Measurements from ENCODE around the gene RBFOX1.
"Not testable (repeated sequence)": the region's sequence is repeated elsewhere in the genome, so short reads cannot be mapped to it uniquely, and the experiment has no call there.

RBFOX1 gene

GRCh38 chr16:7487574-7488323, 155.1 kb downstream of the RBFOX1 start:
- no peak for DNase-seq

DNA sequence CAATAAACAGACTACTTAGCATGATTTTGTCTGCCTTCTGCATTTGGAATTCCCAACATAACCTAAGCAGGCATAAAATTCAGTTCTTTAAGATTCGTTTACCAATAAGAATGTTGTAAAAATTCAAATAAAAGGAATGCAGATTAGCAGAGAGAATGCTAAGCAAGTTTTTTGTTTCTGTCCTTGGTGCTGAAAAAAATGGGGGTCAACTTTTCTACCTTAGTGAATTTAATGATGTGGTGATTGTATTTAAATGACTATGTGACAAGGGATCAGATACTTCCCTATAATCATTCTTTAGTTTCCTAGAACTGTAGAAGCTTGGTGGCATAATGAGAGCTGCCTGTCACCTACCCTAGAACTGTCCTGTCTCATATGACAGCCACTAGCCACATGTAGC, 159.5 kb downstream of the RBFOX1 start:
- DNase-seq = no peak

- no peak for DNase-seq
These were observed 160.5 kb downstream of the RBFOX1 start for GRCh38 chr16:7493133-7493532.

- no peak for DNase-seq
These were observed 165.0 kb downstream of the RBFOX1 start for GRCh38 chr16:7497691-7498090.

DNA sequence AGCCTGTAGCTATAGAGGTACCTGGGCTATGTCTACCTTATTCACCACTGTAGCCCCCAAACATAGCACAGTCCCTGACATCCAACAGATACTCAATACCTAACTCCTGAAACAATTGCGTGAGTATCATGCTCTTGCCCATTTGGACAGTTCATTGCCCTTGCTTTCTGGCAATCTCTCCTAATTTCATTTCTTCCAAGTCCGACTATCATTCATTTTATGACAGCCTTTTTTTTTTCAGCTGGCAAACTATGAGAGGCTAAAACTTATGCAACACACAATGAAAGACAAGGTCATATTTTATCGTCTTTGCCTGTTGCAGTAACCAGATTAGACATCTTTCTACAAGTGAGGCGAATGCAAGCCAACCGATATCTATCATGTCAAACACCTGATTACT, 169.2 kb downstream of the RBFOX1 start:
- no peak for DNase-seq

GRCh38 chr16:7502591-7503157, 170.0 kb downstream of the RBFOX1 start:
- DNase-seq = not testable (repeated sequence)

- no peak for DNase-seq
These were observed 171.0 kb downstream of the RBFOX1 start for GRCh38 chr16:7503666-7504065.

DNA sequence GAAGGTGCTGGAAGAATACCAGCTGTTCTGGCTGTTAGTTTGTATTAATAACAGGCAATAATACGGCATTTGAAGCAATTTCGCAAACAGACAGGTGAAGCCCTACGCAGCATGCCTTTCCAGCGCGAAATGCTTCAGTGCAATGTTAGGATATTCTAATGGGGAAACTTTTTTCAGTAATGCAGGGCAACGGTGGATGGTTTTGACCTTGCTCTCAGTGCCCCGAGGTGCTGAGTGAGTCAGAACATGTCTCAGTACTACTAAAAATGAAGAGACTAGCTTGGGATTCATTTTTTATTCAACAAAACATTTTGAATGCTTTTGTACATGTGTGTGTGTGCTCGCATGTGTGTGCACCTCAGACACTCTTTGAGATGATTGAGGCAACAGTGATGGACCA, 172.2 kb downstream of the RBFOX1 start:
- DNase-seq = no peak

GRCh38 chr16:7505495-7505894, 172.8 kb downstream of the RBFOX1 start:
- DNase-seq = no peak

DNA sequence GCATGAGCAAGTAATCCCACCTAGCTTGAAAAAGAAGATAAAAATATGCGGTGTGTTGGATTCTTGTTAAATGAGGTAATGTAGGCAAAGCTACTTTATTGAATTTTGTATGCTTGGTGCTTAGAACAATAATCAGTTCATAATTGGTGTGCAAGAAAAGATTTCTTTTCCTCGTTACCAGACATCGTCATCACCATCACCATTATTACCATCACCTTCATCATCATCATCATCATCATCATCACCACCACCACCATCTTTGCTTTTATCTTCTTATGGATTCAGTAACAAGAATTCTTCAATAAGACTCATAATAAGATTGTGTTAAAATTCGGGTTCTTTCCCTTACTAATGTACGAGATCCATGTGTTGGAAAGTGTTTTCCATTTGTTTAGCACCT, 173.7 kb downstream of the RBFOX1 start:
- DNase-seq = no peak

- DNase-seq = no peak
These were observed 176.0 kb downstream of the RBFOX1 start for GRCh38 chr16:7508656-7509055.

GRCh38 chr16:7509963-7510601, 177.4 kb downstream of the RBFOX1 start:
- no peak for DNase-seq

DNA sequence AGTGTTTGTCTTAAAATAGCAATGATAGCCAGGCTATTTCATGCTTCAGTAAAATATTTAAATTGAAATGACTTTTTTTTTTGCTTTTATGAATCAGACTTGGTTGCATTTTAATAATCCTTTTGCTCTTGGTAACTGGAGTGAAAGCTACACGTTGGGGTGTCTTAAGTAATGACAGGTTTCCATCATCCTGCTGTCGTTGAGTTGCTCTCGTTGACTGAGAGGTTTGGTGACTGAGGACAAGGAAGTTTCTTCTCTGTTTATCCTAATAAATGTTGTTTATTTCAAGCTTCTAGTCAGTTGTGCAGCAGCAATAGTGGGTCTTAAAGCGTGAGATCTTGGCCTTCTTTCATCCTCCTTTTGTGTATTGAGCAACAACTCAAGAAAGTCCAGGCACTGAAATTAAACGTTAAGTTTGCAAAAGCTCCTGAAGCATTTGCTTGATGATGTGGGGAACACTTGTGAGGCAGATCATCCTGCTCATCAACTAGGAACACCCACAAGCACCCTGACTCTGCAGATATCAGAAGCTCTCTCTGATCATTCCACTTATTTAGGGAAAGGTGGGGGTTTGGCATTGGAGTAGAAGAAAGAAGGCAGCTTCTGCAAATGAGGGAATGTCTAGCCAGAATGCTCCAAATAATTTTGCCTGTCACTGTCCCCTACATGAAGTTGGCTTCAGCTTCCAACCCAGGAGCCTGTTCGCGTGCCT, 179.1 kb downstream of the RBFOX1 start:
- DNase-seq = no peak

DNA sequence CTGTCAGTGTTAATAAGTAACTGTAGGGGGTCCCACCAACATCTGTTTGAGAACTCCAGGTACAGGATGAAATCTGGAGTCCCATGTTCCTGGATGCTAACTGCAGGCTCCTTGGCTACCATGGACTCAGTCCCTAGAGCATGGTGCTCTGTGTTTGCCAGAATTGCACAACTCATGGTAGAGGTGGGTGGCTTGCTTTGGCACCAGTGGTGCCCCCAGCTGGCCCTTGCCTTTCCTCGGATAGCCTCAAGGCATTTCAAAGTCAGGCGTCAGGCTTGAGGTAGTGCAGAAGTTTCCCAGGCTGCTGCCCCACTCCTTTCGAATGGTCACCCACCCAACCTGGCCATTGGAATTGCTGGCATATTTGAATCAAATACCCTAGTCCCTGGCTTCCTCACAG, 179.9 kb downstream of the RBFOX1 start:
- DNase-seq = no peak

DNA sequence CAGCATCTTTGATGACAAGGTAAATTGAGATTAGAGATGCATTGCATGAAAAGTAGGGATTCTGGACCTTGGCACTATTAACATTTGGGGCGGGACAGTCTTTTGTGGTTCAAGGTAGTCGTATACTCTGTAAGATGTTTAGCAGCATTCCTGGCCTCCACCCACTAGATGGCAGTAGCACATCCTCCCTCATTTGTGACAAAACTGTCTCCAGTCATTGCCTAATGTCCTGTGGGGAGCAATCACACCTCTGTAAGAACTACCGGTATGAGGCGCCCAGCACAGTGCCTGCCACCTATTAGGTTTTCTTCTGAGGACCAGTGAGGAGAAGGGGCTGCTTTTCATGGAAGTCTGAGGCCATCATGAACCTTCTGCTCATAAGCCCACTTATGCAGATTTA, 180.8 kb downstream of the RBFOX1 start:
- DNase-seq = no peak

- no peak for DNase-seq
These were observed 182.9 kb downstream of the RBFOX1 start for GRCh38 chr16:7515543-7515942.

DNA sequence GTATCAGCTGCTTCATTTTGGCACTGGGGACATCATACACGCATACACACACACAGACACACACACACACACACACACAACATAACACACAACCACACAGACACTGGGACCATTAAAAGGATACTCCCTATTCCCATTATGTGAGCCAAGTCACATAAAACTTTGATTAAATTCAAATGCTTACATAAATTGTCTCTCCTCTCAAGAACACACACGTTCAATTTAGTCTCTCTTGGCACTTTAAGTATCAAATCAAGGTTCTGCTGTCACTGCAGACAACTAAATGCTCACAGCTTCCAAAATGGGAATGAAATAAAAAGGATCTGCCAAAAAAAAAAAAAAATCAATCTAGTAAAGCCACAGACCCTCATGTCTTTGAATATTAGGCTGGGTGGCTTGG, 184.9 kb downstream of the RBFOX1 start:
- no peak for DNase-seq

- no peak for DNase-seq
These were observed 185.5 kb downstream of the RBFOX1 start for GRCh38 chr16:7518158-7518557.

GRCh38 chr16:7521834-7522233, 189.2 kb downstream of the RBFOX1 start:
- DNase-seq = no peak

- no peak for DNase-seq
These were observed 191.8 kb downstream of the RBFOX1 start for GRCh38 chr16:7524419-7524818.

DNA sequence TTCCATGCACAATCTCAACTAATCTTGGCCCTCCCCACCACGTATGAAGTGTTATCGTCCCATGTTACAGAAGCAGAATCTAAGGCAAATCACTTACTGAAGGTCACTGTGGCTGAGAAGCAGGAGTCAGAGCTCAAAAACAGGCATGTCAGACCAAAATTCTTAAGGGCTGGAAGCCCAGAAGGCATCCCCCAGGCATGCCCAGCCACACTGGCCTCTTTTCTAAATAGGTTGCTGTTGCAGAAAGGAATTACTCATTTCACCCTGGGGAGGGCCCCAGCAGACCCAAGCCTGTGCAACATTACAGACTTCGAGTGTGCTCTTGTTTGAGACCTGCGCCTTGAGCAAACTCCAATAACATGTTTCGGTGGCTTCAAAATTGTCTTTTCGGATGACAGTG, 194.1 kb downstream of the RBFOX1 start:
- no peak for DNase-seq

- no peak for DNase-seq
These were observed 199.9 kb downstream of the RBFOX1 start for GRCh38 chr16:7532534-7532933.

DNA sequence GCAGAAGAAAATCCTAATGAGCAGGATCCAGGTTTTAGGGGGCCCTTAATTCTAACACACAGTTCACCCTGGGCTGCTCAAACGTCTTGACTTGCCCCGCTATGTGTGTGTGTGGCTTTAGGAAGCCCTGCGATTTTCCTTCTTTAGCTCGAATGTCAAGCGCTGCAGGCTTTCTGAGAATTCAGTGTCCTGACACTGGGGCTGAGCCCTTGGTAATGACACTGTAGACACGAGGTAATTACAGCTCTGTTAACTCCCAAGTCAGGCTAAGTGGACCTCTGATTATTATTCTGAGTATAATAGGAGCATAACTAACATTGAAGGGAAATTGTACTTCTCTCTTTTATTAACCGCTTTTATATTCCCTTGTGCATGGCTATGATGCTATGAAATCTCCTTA, 202.1 kb downstream of the RBFOX1 start:
- DNase-seq = no peak

DNA sequence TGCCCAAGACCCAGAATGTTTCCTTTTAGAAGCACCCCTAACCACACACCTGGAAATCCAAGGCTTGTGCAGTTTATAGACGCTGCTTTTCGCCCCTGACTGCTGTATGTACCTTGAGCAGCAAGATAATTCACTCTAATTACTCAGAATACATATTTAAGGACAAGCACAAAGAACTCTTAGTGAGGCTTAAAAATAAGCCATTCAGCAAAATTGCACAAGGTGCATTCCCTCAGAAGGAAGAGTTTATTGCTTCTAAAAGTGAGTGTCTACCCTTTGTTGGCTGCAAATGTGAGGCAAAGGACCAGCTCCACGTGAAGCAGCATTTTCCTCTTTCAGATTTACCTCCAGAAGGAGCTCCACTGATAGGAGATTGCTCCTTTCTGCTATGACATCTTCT, 208.4 kb downstream of the RBFOX1 start:
- no peak for DNase-seq

Data from MV-4-11 (cell line).